GM12874 (cell line): ENCODE measurements around the gene MS4A18.

Experiments used
- TF ChIP-seq, protein P1 (sequence below): IDR thresholded peaks from 2 replicates; pipeline ENCODE4 v1.5.1; 2011; ENCODE audit warnings: low read depth, mild to moderate bottlenecking, control low read depth, low read length, moderate library complexity; ENCODE audit not compliant: insufficient read depth

MS4A18 gene

DNA sequence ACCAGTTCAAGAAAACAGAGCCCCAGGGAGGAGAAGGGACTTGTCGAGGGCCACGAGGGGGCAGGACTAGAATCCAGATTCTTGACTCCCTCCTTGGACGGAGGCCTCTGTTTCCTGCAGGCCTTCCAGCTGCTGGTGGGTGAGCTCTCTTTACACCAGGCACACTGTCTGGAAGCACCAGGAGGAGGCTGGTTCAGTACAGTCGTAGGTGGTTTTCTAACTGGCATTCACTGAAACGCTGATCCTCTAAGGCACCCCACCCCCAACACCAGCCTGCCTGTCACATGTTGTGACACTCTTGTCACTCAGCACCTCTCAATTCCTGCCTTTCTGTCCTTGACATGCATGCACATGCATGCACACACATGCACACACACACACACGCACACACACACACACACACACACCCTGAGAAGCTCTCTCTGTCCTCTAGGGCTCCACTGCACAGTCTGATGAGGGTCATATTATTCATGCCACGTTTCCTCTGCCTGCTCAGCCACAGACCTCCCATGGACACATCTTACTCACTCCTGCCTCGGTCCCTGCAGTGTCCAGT lies 61.4 kb downstream of the MS4A18 start:
- TF ChIP-seq, protein P1, sequence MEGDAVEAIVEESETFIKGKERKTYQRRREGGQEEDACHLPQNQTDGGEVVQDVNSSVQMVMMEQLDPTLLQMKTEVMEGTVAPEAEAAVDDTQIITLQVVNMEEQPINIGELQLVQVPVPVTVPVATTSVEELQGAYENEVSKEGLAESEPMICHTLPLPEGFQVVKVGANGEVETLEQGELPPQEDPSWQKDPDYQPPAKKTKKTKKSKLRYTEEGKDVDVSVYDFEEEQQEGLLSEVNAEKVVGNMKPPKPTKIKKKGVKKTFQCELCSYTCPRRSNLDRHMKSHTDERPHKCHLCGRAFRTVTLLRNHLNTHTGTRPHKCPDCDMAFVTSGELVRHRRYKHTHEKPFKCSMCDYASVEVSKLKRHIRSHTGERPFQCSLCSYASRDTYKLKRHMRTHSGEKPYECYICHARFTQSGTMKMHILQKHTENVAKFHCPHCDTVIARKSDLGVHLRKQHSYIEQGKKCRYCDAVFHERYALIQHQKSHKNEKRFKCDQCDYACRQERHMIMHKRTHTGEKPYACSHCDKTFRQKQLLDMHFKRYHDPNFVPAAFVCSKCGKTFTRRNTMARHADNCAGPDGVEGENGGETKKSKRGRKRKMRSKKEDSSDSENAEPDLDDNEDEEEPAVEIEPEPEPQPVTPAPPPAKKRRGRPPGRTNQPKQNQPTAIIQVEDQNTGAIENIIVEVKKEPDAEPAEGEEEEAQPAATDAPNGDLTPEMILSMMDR: no peak

- TF ChIP-seq, protein P1: no peak
Measured at GRCh38 chr11:60786811-60787567, 62.5 kb downstream of the MS4A18 start.

- TF ChIP-seq, protein P1: no peak
Measured at GRCh38 chr11:60788401-60789125, 64.0 kb downstream of the MS4A18 start.

GRCh38 chr11:60790726-60791125 lies 66.2 kb downstream of the MS4A18 start:
- TF ChIP-seq, protein P1: no peak

- TF ChIP-seq, protein P1: no peak
Measured at GRCh38 chr11:60791153-60791933, 66.8 kb downstream of the MS4A18 start.

- TF ChIP-seq, protein P1: no peak
Measured at GRCh38 chr11:60792521-60792920, 68.0 kb downstream of the MS4A18 start.
